HFF-Myc (cell line): ENCODE data around the gene TRAPPC12.
A peak's percentile ranks its signal among the peaks of the same experiment; 100 is the strongest.
"Not testable (repeated sequence)": the region's sequence is repeated elsewhere in the genome, so short reads cannot be mapped to it uniquely, and the experiment has no call there.

Experiments
- DNase-seq: peaks from one replicate; pipeline ENCODE4 v3.0.0-alpha.2; 2011; ENCODE audit warnings: low read depth; ENCODE audit errors: extremely low read depth
- H3K4me3 ChIP-seq: replicated peaks from 2 replicates; pipeline ENCODE4 v1.5.1; 2011; ENCODE audit warnings: low read depth, mild to moderate bottlenecking, control low read depth, low read length
- TF ChIP-seq, protein P1 (sequence below): IDR thresholded peaks from 2 replicates; pipeline ENCODE4 v1.5.1; 2012; ENCODE audit warnings: mild to moderate bottlenecking, low read depth, low read length, control low read depth; ENCODE audit errors: missing control alignments

Gene TRAPPC12

DNA sequence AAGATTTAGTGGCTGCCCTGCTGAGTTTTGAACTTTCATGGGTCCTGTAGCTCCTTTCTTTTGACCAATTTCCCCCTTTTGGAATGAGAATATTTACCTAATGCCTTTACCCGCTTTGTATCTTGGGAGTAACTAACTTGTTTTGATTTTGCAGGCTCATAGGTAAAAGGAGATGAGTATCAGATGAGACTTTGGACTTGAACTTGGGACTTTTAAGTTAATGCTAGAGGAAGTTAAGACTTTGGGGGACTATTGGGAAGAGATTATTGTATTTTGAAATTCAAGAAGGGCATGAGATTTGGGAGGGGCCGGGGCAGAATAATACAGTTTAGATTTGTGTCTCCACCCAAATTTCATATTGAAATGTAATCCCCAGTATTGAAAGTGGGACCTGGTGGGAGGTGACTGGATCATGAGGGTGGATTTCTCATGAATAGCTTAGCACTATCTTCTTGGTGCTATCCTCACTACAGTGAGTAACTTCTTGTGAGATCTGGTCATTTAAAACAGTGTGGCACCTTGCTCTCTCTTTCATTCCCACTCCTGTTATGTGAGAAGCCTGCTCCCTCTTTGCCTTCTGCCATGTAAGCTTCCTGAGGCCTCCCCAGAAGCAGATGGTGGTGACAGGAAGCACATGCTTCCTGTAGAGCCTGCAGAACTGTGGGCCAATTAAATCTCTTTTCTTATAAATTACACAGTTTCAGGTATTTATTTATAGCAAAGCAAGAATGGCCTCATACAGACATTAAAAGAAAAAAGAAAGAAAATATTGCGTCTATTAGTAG, 133.7 kb downstream of the TRAPPC12 start:
- TF ChIP-seq, protein P1, sequence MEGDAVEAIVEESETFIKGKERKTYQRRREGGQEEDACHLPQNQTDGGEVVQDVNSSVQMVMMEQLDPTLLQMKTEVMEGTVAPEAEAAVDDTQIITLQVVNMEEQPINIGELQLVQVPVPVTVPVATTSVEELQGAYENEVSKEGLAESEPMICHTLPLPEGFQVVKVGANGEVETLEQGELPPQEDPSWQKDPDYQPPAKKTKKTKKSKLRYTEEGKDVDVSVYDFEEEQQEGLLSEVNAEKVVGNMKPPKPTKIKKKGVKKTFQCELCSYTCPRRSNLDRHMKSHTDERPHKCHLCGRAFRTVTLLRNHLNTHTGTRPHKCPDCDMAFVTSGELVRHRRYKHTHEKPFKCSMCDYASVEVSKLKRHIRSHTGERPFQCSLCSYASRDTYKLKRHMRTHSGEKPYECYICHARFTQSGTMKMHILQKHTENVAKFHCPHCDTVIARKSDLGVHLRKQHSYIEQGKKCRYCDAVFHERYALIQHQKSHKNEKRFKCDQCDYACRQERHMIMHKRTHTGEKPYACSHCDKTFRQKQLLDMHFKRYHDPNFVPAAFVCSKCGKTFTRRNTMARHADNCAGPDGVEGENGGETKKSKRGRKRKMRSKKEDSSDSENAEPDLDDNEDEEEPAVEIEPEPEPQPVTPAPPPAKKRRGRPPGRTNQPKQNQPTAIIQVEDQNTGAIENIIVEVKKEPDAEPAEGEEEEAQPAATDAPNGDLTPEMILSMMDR, result no peak
- no peak overlapping the region for H3K4me3 ChIP-seq
- DNase-seq, result no peak

DNA sequence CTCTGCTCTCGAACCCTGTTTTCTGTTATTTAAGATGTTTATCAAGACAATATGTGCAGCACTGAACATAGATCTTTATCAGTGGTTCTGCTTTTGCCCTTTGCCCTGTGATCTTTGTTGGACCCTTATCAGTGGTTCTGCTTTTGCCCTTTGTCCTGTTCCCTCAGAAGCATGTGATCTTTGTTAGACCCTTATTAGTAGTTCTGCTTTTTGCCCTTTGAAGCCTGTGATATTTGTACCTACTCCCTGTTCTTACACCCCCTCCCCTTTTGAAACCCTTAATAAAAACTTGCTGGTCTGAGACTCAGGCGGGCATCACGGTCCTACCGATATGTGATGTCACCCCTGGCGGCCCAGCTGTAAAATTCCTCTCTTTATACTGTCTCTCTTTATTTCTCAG, 135.9 kb downstream of the TRAPPC12 start:
- not testable (repeated sequence) for DNase-seq, H3K4me3 ChIP-seq

DNA sequence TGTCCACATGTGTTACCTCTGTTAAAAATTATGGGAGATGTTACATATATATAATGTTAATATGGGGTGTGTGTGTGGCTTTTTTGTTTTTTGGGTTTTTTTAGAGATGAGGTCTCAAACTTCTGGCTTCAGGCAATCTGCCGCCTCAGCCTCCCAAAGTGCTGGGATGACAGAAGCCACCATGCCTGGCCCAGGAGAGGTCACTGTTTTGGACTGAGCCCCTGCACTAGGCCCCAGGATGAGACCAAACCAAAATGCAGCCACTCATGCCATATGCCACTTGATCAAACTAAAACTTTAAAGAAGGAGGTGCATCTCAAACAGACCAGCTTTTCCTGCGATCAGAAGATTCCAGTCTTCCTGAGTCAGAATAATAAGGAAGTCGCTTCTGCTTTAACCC, 137.3 kb downstream of the TRAPPC12 start:
- TF ChIP-seq, protein P1, result no peak
- no peak overlapping the region for H3K4me3 ChIP-seq
- no peak for DNase-seq

DNA sequence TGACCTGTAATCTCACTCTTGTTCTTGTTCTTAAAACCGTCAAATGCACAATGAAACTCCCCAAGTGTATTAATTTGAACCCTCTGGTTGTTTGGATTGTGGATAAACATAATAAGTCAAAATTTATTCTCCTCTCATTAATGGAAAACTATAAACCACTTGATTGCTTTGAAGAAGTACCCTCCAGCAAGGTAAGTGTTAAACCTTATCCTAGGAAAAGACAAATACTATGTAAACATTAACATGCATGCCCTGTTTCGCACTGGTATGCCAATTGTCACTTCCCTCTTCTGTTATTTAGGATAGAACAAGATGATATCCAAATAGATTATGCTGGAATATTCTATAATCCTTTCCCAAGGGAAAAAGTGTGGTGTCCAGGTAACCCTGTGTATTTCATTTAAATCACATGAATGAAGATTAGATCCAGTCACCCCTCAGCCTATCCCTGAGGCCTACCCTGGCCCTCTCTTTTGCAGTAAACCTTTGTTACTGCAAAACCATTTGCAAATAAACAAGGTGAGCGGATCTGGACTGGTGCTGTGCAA, 138.5 kb downstream of the TRAPPC12 start:
- DNase-seq, result no peak
- TF ChIP-seq, protein P1, result no peak
- H3K4me3 ChIP-seq, result peak overlapping the region; percentile 63

- peak overlapping the region; percentile 63 for H3K4me3 ChIP-seq
- TF ChIP-seq, protein P1, result no peak
- DNase-seq, result peak; percentile 94
These were observed 139.2 kb downstream of the TRAPPC12 start for GRCh38 chr2:3518496-3519254.

DNA sequence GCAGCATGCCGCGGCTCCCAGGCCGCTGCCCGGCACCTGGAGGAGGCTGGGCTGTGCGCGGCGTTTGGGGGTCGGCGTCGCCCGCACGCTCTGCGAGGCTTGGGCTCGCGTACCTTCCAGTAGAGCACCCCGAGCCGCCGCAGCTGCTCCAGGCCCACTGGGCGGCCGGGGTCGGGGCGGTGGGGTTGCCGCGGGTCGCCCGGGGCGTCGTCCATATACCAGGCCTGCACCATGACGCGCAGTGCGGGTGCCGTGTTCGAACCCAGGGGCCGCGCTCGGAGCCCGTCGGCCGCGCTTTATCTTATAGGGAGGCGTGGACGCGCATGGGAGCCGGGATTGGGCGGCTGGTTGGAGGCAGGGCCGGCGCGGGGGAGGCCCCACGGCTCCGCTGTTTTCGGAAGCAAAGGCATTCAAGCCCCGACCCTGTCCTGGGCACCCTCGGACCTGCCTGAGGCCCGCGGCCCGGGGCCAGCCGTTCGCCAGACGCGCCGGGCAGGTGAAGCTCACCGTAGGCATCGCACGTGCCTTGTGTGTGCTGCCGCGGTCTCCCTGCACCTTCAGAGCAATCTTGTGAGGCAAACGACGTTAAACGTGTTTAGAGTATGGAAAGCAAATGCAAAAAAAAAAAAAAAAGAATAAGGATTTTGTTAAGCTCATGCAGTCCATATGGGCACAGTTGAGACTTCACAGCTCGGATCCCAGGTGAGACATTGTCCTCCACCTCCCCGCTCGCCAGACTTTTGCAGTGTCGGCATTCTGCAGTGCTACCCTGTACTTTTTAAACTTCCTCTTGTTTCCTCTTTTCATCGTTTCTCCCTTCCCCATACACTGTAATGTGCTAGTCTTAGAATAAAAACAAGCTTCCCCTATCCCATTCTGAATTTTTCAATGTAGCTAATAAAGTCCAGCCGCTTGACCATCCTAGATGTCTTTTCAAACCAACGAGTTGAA, 140.0 kb downstream of the TRAPPC12 start, which contains the start of gene ADI1:
Gene ADI1, minus strand, starts transcription at position 277 of the 951 bp plus-strand sequence. Its CDS starts 44 bp downstream, at position 233.
- H3K4me3 ChIP-seq, result peak within 1 kb of the TSS; percentile 63
- TF ChIP-seq, protein P1, result no peak
- peak; percentile 44 for DNase-seq
